Ovary (tissue), 9 donors: ENCODE measurements around the gene FOLH1. TPM values are rescaled to one million over a fixed set of nuclear protein-coding genes. Genes with fewer than 3 reads are reported as not detected.
"Not testable (repeated sequence)": the region's sequence is repeated elsewhere in the genome, so short reads cannot be mapped to it uniquely, and the experiment has no call there.

Experiments
- DNase-seq, 5 donors: peaks; one replicate each; pipeline ENCODE4 v3.0.0-alpha.2; 2019 to 2020
- H3K27ac ChIP-seq, 2 donors: fragments of 200-600 bp; one replicate each; pipeline versions ENCODE4 v1.5.1 to v1.8.0; 2019 to 2022
- H3K27me3 ChIP-seq: fragments of 200-600 bp; one replicate; pipeline ENCODE4 v1.8.0; 2022
- H3K36me3 ChIP-seq: fragments of 200-600 bp; sonication (generic); one replicate; pipeline ENCODE4 v1.5.1; 2019
- H3K4me1 ChIP-seq: one replicate; pipeline ENCODE4 v1.8.1; 2013; ENCODE audit warnings: mild to moderate bottlenecking, moderate library complexity; ENCODE audit not compliant: insufficient read depth
- H3K4me3 ChIP-seq: fragments of 200-600 bp; sonication (generic); one replicate; pipeline ENCODE4 v1.5.1; 2017
- H3K9me3 ChIP-seq, 2 donors: fragments of 200-600 bp in 1 of 2; sonication (generic) in 1 of 2; one replicate each; pipeline versions ENCODE4 v1.5.1 to v1.8.1; 2013 to 2019; ENCODE audit warnings: mild to moderate bottlenecking in 1 of 2, moderate library complexity in 1 of 2
- CTCF ChIP-seq, 3 donors: fragments of 450-650 bp in 2 of 3; fragments of 200-600 bp in 1 of 3; IDR thresholded peaks; one replicate each; pipeline versions ENCODE4 v1.5.1 to v1.8.0; 2016 to 2022; ENCODE audit warnings: antibody characterized with exemption in 3 of 3, mild to moderate bottlenecking in 1 of 3
- EP300 ChIP-seq: sonication (generic); formaldehyde crosslinking; IDR thresholded peaks from one replicate; pipeline ENCODE4 v1.6.1; 2017; ENCODE audit warnings: antibody characterized with exemption
- POLR2A ChIP-seq: fragments of 450-650 bp; IDR thresholded peaks from one replicate; pipeline ENCODE4 v1.6.1; 2017; ENCODE audit warnings: antibody characterized with exemption, mild to moderate bottlenecking, moderate library complexity
- WGBS, 3 donors: extraction: QIAGEN DNeasy Blood & Tissue Kit in 1 of 3; methylation state at CpG; one replicate each; pipeline versions ENCODE4 v1.1.5 to v1.1.7; 2013 to 2017; 5-methylcytosine and 5-hydroxymethylcytosine counted together
- intact Hi-C, 4 donors: fragments of 100-400 bp; cut with DNase I; formaldehyde crosslinking; loops; one replicate each; pipeline versions ENCODE4 v1.11.0 to v1.15.1; 2022 to 2023
- polyA plus RNA-seq, 2 donors: library from polyadenylated mRNA; stranded (reverse); fragments of 200-250 nt in 1 of 2; fragments of 350-450 nt in 1 of 2; fragmentation: Illumina TruSeq in 1 of 2; extraction: RNeasy Lipid Tissue Mini Kit (QIAGEN cat#74804) in 1 of 2; gene quantifications; one replicate each; pipeline ENCODE4 v1.2.3, GENCODE V29; 2013 to 2014
- total RNA-seq, 7 donors: library from RNA; depleted of rRNA in 2 of 7; stranded (reverse); fragments of >200 nt in 2 of 7; fragmentation: NEBNext Ultra II Directional in 3 of 7; extraction: Animal tissue kit (Norgen Biotek cat#: 25700) in 3 of 7; gene quantifications; one replicate each; pipeline versions ENCODE4 v1.1.0 to v1.2.4, GENCODE V29; 2016 to 2023
- donor health status: DM: no; HTN: no; CAD: no; lungs with moderate emphysema.
- donor health status: DM: no; HTN: no; CAD: no.
- donor health status: Bipolar disorder and iron deficiency.
- donor health status: DM: yes; HTN: yes; CAD: no.
- donor health status: DM: no; HTN: no; CAD: no.
- donor health status: DM: yes; HTN: yes; CAD: no.

The FOLH1 gene
- total and polyA plus RNA-seq, 9 donors, result 0.69 to 5.0 (median 1.2) TPM; not detected in 1

GRCh38 chr11:49229136-49229535, 20.7 kb upstream of the FOLH1 start:
- H3K9me3 ChIP-seq, H3K36me3 ChIP-seq, H3K27ac ChIP-seq, H3K4me3 ChIP-seq, H3K27me3 ChIP-seq, H3K4me1 ChIP-seq, DNase-seq, intact Hi-C loops: not testable (repeated sequence)
- TF ChIP-seq CTCF (IDR thresholded peaks at IDR 0.05), result peak in 1 of 3 donors; percentile 46
- 53 to 69% (median 60%) methylated on average over 2 of the region's 2 CpGs for WGBS, 3 donors

- DNase-seq, H3K36me3 ChIP-seq, H3K4me3 ChIP-seq, H3K27me3 ChIP-seq, H3K9me3 ChIP-seq, H3K27ac ChIP-seq, intact Hi-C loops, H3K4me1 ChIP-seq: not testable (repeated sequence)
- WGBS, 3 donors, result 60 to 66% (median 62%) methylated on average over 8 of the region's 8 CpGs
Measured at GRCh38 chr11:49225255-49225785, 16.9 kb upstream of the FOLH1 start.

- Histone ChIP-seq H3K27ac (no peak overlapping the region), H3K27me3 (no peaks in the 10 kb centered on the region), H3K9me3 (no peaks in the 10 kb centered on the region), H3K4me3 (no peak overlapping the region), H3K4me1 (no peaks in the 10 kb centered on the region), H3K36me3 (no peaks in the 10 kb centered on the region)
- no peak for DNase-seq
- intact Hi-C loops, result no loop called here
- WGBS, 3 donors, result 81 to 90% (median 88%) methylated on average over 5 of the region's 5 CpGs
- no peak for TF ChIP-seq CTCF (IDR thresholded peaks at IDR 0.05)
- no peak for TF ChIP-seq POLR2A
- TF ChIP-seq EP300, result no peak
Measured at GRCh38 chr11:49221112-49221511, 12.7 kb upstream of the FOLH1 start.

GRCh38 chr11:49213026-49213560, 4.7 kb upstream of the FOLH1 start:
- 48 to 60% (median 57%) methylated on average over 2 of the region's 2 CpGs for WGBS, 3 donors
- intact Hi-C loops, result no loop called here
- no peaks in the 10 kb centered on the region for H3K36me3 ChIP-seq
- no peak for TF ChIP-seq POLR2A
- no peak for TF ChIP-seq EP300
- no peak for DNase-seq
- no peak overlapping the region for H3K27ac ChIP-seq
- no peaks in the 10 kb centered on the region for H3K9me3 ChIP-seq
- H3K4me3 ChIP-seq, result no peak overlapping the region
- no peaks in the 10 kb centered on the region for H3K27me3 ChIP-seq
- H3K4me1 ChIP-seq, result no peaks in the 10 kb centered on the region

GRCh38 chr11:49206999-49207398, 1.4 kb downstream of the FOLH1 start:
- intact Hi-C loops, result not testable (repeated sequence)
- 86 to 90% (median 87%) methylated on average over 6 of the region's 6 CpGs for WGBS, 3 donors

GRCh38 chr11:49202287-49202976, 6.0 kb downstream of the FOLH1 start:
- Histone ChIP-seq H3K27me3 (no peaks in the 10 kb centered on the region), H3K27ac (no peak overlapping the region), H3K9me3 (no peaks in the 10 kb centered on the region), H3K4me1 (no peaks in the 10 kb centered on the region), H3K36me3 (no peaks in the 10 kb centered on the region), H3K4me3 (no peak overlapping the region)
- intact Hi-C loops, result no loop called here
- 77 to 84% (median 79%) methylated on average over 4 of the region's 4 CpGs for WGBS, 3 donors
- DNase-seq, result no peak
- TF ChIP-seq POLR2A, result no peak

More at GRCh38 chr11:49206999-49207398, 1.4 kb downstream of the FOLH1 start:
- H3K27ac ChIP-seq, DNase-seq, H3K27me3 ChIP-seq, H3K36me3 ChIP-seq, H3K4me1 ChIP-seq, H3K9me3 ChIP-seq, H3K4me3 ChIP-seq: not testable (repeated sequence)

GRCh38 chr11:49196775-49197174, 11.6 kb downstream of the FOLH1 start:
- H3K27ac ChIP-seq, H3K36me3 ChIP-seq, intact Hi-C loops, H3K4me1 ChIP-seq, H3K27me3 ChIP-seq, DNase-seq, H3K4me3 ChIP-seq, H3K9me3 ChIP-seq: not testable (repeated sequence)
- 23 to 48% (median 43%) methylated on average over 1 of the region's 1 CpG for WGBS, 3 donors

- H3K27me3 ChIP-seq, H3K27ac ChIP-seq, H3K4me1 ChIP-seq, intact Hi-C loops, H3K9me3 ChIP-seq, DNase-seq, H3K36me3 ChIP-seq, H3K4me3 ChIP-seq: not testable (repeated sequence)
- 88 to 94% (median 93%) methylated on average over 6 of the region's 6 CpGs for WGBS, 3 donors
Measured at GRCh38 chr11:49196002-49196401, 12.4 kb downstream of the FOLH1 start.

GRCh38 chr11:49190287-49190686, 18.1 kb downstream of the FOLH1 start:
- intact Hi-C loops, H3K27me3 ChIP-seq, H3K9me3 ChIP-seq, H3K4me3 ChIP-seq, H3K27ac ChIP-seq, DNase-seq, H3K36me3 ChIP-seq, H3K4me1 ChIP-seq: not testable (repeated sequence)
- WGBS, 3 donors, result 81 to 90% (median 85%) methylated on average over 2 of the region's 2 CpGs

- DNase-seq, H3K27ac ChIP-seq, intact Hi-C loops, H3K4me1 ChIP-seq, H3K27me3 ChIP-seq, H3K36me3 ChIP-seq, H3K9me3 ChIP-seq, H3K4me3 ChIP-seq: not testable (repeated sequence)
- 9 to 35% (median 16%) methylated on average over 2 of the region's 2 CpGs for WGBS, 3 donors
Measured at GRCh38 chr11:49186225-49186624, 22.2 kb downstream of the FOLH1 start.
